HepG2 (cell line): Measurements from ENCODE around the gene INTS15. TPM values are rescaled to one million over a fixed set of nuclear protein-coding genes. Genes with fewer than 3 reads are reported as not detected.

Source experiments
- HNRNPUL1 ChIP-seq: fragments of 200-400 bp; formaldehyde crosslinking; IDR thresholded peaks from 2 replicates; pipeline ENCODE4 v1.6.1; 2017; ENCODE audit warnings: low read depth, mild to moderate bottlenecking, low read length, moderate library complexity
- MAF1 ChIP-seq: sonication (generic); formaldehyde crosslinking; IDR thresholded peaks from 2 replicates; pipeline ENCODE4 v1.5.0; 2020; ENCODE audit warnings: missing genetic modification reagents, borderline replicate concordance
- PBX2 ChIP-seq: IDR thresholded peaks from 2 replicates; pipeline ENCODE4 v1.6.1; 2016; ENCODE audit warnings: control low read depth
- PBX3 ChIP-seq: sonication (generic); formaldehyde crosslinking; IDR thresholded peaks from 2 replicates; pipeline ENCODE4 v1.8.1; 2023; ENCODE audit warnings: missing genetic modification reagents, inconsistent platforms, borderline replicate concordance
- RBFOX2 ChIP-seq: fragments of 200-400 bp; formaldehyde crosslinking; IDR thresholded peaks from 2 replicates; pipeline ENCODE4 v1.6.1; 2017; ENCODE audit warnings: low read depth, mild to moderate bottlenecking, low read length
- XRCC5 ChIP-seq: fragments of 200-400 bp; formaldehyde crosslinking; optimal IDR thresholded peaks from 2 replicates; pipeline ENCODE3; 2017; ENCODE audit warnings: mild to moderate bottlenecking, low read length
- ZBTB26 ChIP-seq: IDR thresholded peaks from 2 replicates; pipeline ENCODE4 v1.6.1; 2016; ENCODE audit warnings: missing compliant biosample characterization, missing genetic modification reagents, borderline replicate concordance
- ZNF280B ChIP-seq: sonication (generic); formaldehyde crosslinking; IDR thresholded peaks from 2 replicates; pipeline ENCODE4 v1.5.0; 2020; ENCODE audit warnings: missing genetic modification reagents, mild to moderate bottlenecking, borderline replicate concordance
- ZNF382 ChIP-seq: sonication (generic); formaldehyde crosslinking; IDR thresholded peaks from 2 replicates; pipeline ENCODE4 v1.5.0; 2020; ENCODE audit warnings: missing genetic modification reagents, mild to moderate bottlenecking, borderline replicate concordance
- ZNF407 ChIP-seq: sonication (generic); formaldehyde crosslinking; IDR thresholded peaks from one replicate; pipeline ENCODE4 v1.5.1; 2020; ENCODE audit warnings: mild to moderate bottlenecking, missing genetic modification reagents; ENCODE audit errors: not compliant biosample characterization
- ZUFSP ChIP-seq: sonication (generic); formaldehyde crosslinking; IDR thresholded peaks from 2 replicates; pipeline ENCODE4 v1.9.0; 2021; ENCODE audit warnings: missing genetic modification reagents, mild to moderate bottlenecking, borderline replicate concordance
- polyA plus RNA-seq, 8 experiments: library from polyadenylated mRNA; depleted of rRNA in 3 of 8; stranded (reverse) in 7 of 8; unstranded in 1 of 8; fragments of >200 nt; fragmentation: Illumina TruSeq in 4 of 8; extraction: Trizol in 4 of 8; gene quantifications; 2 replicates each; pipeline versions ENCODE4 v1.2.1 to v1.2.3, GENCODE V29; 2011 to 2016; ENCODE audit warnings: low read depth in 4 of 8, missing spikeins in 1 of 8, mixed read lengths in 1 of 8; ENCODE audit not compliant: insufficient read depth in 1 of 8
- total RNA-seq, 5 experiments: library from RNA; depleted of rRNA; stranded (reverse); fragments of >200 nt; fragmentation: Illumina TruSeq; extraction: Trizol; gene quantifications; 2 replicates each; pipeline ENCODE4 v1.2.3, GENCODE V29; 2016; ENCODE audit warnings: low read depth in 1 of 5

INTS15 gene
- total and polyA plus RNA-seq, 2 of the 13 experiments (the other 11 are each of a cell fraction or from before 2014, with no cell fraction given) = 16.3 to 25.7 TPM

- TF ChIP-seq ZNF407 (CRISPR knock-in tag) = peak; percentile 21
- no peak for TF ChIP-seq ZNF280B (CRISPR knock-in tag)
- TF ChIP-seq ZNF382 (CRISPR knock-in tag) = no peak
- TF ChIP-seq PBX3 (CRISPR knock-in tag) = no peak
- no peak for TF ChIP-seq ZUFSP
- no peak for TF ChIP-seq ZBTB26 (CRISPR knock-in tag)
- TF ChIP-seq MAF1 (CRISPR knock-in tag) = no peak
- no peak for TF ChIP-seq XRCC5
- TF ChIP-seq PBX2 (CRISPR knock-in tag) = no peak
- TF ChIP-seq RBFOX2 = peak; percentile 69; the same call in 1 of the 2 replicates
- no peak for TF ChIP-seq HNRNPUL1
Measured at GRCh38 chr7:6636741-6637543, 47.1 kb downstream of the INTS15 start, which contains the start of gene ZNF316 (continued).
